ENCODE results near the gene OR2V2. TPM values are rescaled to one million over a fixed set of nuclear protein-coding genes. Genes with fewer than 3 reads are reported as not detected.

The OR2V2 gene
- total and polyA plus RNA-seq, 10 of the 15 experiments (the other 5 are each of a cell fraction or from before 2014, with no cell fraction given), result 0.26 TPM; not detected in 9

DNA sequence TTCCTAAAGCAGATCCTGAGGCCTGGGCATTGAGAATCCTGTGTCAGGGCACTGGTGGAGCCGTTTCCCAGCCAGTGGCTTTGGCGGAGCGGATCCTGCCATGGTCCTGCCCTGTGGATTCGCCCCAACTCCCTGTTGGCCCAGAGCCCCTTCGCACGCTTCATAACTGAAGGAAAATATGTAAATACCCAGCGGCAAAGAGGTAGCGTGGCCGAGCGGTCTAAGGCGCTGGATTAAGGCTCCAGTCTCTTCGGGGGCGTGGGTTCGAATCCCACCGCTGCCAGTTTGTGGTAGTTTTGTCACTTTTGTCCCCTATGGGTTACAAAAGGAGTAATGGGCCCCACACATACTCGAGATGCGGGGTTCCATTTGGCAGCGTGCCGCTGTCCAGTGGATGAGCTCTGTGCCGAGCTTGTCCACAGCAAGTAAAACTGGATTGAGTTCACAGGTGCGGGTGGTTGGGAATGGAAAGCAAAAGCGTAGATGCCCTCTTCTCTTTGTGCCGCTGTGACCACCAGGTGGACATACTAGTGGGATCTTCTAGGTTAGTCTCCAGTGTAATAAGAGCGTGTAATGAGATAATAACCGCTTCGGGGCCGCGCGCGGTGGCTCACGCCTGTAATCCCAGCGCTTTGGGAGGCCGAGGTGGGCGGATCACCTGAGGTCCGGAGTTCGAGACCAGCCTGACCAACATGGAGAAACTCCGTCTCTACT lies 40.3 kb downstream of the OR2V2 start (continued):
- TF ChIP-seq, protein P1, sequence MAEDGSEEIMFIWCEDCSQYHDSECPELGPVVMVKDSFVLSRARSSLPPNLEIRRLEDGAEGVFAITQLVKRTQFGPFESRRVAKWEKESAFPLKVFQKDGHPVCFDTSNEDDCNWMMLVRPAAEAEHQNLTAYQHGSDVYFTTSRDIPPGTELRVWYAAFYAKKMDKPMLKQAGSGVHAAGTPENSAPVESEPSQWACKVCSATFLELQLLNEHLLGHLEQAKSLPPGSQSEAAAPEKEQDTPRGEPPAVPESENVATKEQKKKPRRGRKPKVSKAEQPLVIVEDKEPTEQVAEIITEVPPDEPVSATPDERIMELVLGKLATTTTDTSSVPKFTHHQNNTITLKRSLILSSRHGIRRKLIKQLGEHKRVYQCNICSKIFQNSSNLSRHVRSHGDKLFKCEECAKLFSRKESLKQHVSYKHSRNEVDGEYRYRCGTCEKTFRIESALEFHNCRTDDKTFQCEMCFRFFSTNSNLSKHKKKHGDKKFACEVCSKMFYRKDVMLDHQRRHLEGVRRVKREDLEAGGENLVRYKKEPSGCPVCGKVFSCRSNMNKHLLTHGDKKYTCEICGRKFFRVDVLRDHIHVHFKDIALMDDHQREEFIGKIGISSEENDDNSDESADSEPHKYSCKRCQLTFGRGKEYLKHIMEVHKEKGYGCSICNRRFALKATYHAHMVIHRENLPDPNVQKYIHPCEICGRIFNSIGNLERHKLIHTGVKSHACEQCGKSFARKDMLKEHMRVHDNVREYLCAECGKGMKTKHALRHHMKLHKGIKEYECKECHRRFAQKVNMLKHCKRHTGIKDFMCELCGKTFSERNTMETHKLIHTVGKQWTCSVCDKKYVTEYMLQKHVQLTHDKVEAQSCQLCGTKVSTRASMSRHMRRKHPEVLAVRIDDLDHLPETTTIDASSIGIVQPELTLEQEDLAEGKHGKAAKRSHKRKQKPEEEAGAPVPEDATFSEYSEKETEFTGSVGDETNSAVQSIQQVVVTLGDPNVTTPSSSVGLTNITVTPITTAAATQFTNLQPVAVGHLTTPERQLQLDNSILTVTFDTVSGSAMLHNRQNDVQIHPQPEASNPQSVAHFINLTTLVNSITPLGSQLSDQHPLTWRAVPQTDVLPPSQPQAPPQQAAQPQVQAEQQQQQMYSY (CRISPR knock-in tag; IDR thresholded peaks at IDR 0.05), result no peak
- TF ChIP-seq EGR1 (IDR thresholded peaks at IDR 0.05; ENCODE audit: borderline replicate concordance in 1 of 2, low read depth in 2 of 2, low read length in 2 of 2), result no peak
- no peak for TF ChIP-seq RCOR1 (conservative IDR thresholded peaks at IDR 0.05; ENCODE audit: low read depth, low read length)

DNA sequence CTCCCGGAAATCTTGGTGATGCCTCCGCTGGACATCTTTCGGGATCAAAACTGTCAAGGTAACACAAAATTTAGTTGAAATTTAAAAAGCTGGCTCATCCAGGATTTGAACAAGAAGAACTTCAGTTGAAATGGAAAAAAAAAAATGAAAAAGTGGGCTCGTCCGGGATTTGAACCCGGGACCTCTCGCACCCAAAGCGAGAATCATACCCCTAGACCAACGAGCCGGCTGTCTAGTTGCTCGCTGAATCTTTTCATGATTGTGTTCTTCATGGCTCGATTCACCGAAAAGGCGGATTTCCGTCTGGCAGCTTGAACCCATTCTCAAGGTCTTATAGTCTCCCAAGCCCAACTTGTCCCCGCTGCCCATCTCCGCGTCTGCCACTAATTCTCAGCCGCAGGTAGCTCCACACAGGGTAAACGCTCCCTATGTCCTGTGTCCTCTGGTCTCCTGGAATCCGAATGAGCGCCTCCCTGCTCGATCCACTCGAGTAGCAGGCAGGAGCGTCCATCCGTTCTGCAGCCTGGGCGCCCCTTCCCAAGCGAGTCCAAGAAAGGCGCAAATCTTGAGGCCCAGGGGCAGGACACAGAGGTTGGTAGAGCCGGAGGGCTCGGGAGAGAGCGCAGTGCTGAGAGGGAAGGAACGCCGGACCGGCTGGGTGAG lies 41.4 kb downstream of the OR2V2 start:
- Histone ChIP-seq H3K36me3 (ENCODE audit: control insufficient read depth in 2 of 2, insufficient read depth in 2 of 2, low read length in 1 of 2) (no peaks in the 10 kb centered on the region), H3K4me2 (ENCODE audit: control insufficient read depth, insufficient read depth) (peak overlapping the region; percentile 89), H3K4me3 (peak overlapping the region; percentile 95), H3K79me2 (ENCODE audit: control insufficient read depth, insufficient read depth, low read length) (no peaks in the 10 kb centered on the region; the same call in 1 of the 2 replicates), H4K20me1 (ENCODE audit: control insufficient read depth, insufficient read depth) (no peaks in the 10 kb centered on the region), H3K9ac (ENCODE audit: control insufficient read depth, insufficient read depth, low read length) (peak overlapping the region; percentile 86), H2AFZ (ENCODE audit: control insufficient read depth, low read depth, low read length) (peak overlapping the region; percentile 94), H3K9me3 (replicated peaks; ENCODE audit: control insufficient read depth, insufficient read depth, low read length) (no peaks in the 10 kb centered on the region), H3K27ac (ENCODE audit: control insufficient read depth, insufficient read depth) (peak overlapping the region; percentile 84), H3K27me3 (replicated peaks in 1 of 2; ENCODE audit: control insufficient read depth in 2 of 2, insufficient read depth in 2 of 2, low read length in 1 of 2) (no peaks in the 10 kb centered on the region), H3K4me1 (ENCODE audit: control insufficient read depth, insufficient read depth, low read length) (peaks cover 10% of the 10 kb centered on the region)
- WGBS (ENCODE audit: insufficient coverage, insufficient replicate concordance, low lambda C conversion rate, missing lambda C conversion rate), result 1% methylated on average over 34 of the region's 35 CpGs
- BruUV-seq (replicated peaks), result no TSS peak
- peak; percentile 65 for FAIRE-seq
- CTCF ChIA-PET, result interaction anchor here (0.7 to 7.6 kb wide), 11 partner anchors 10 to 385 kb away, joined by 3 to 96 read pairs (median 4); partner anchors contain the start of genes TRIM52 and TRIM7
- POLR2A ChIA-PET, result interaction anchor here (0.7 to 4.4 kb wide), 12 partner anchors 10 to 636 kb away, joined by 3 to 20 read pairs (median 9); partner anchors contain the start of genes RACK1, TRIM41 and TRIM7
- in situ Hi-C loops (cut with MboI), result loop anchor here (10.0 kb wide), 1 partner anchor 66 kb away; no protein-coding TSS in a partner anchor
- SMC1A ChIA-PET (ENCODE audit: uncharacterized antibody, unreplicated experiment), result interaction anchor here (1.0 to 4.5 kb wide), 6 partner anchors 10 to 35 kb away, joined by 3 to 40 read pairs (median 6); partner anchors contain the start of gene TRIM7
- RAD21 ChIA-PET (ENCODE audit: unreplicated experiment), result interaction anchor here (1.0 to 6.9 kb wide), 9 partner anchors 9 to 73 kb away, joined by 3 to 72 read pairs (median 6); partner anchors contain the start of genes RACK1, TRIM41, TRIM52 and TRIM7
- DNase-seq (ENCODE audit: low read depth, low spot score), result peak; percentile 85
- intact Hi-C loops (cut with micrococcal nuclease; ENCODE audit: unreplicated experiment), result loop anchor here (2.0 kb wide), 1 partner anchor 72 kb away; the partner anchor contains the start of gene TRIM52
- ATAC-seq, result peak; percentile 7
- TF ChIP-seq SRF (IDR thresholded peaks at IDR 0.05; ENCODE audit: low read depth in 2 of 2, low read length in 2 of 2) (no peak), ESRRA (IDR thresholded peaks at IDR 0.05; ENCODE audit: low read length) (0 out of 2 replicates have a peak, but pooled peaks have one; percentile 51), ZNF24 (IDR thresholded peaks at IDR 0.05) (peak; percentile 99), ZBED1 (IDR thresholded peaks at IDR 0.05; ENCODE audit: borderline replicate concordance) (0 out of 2 replicates have a peak, but pooled peaks have one; percentile 65), ZSCAN29 (IDR thresholded peaks at IDR 0.05) (peak; percentile 92), ZNF207 (IDR thresholded peaks at IDR 0.05; ENCODE audit: borderline replicate concordance) (0 out of 2 replicates have a peak, but pooled peaks have one; percentile 11), MTA3 (IDR thresholded peaks at IDR 0.05; ENCODE audit: borderline replicate concordance, low read length) (no peak), CBFB (IDR thresholded peaks at IDR 0.05; ENCODE audit: low read depth) (no peak; the same call in 1 of the 2 replicates), TBL1XR1 (IDR thresholded peaks at IDR 0.05; ENCODE audit: low read depth, low read length) (peak; percentile 90)
